Measurements from ENCODE around the gene MPZL1.

- no peak for TF ChIP-seq CTCF (IDR thresholded peaks at IDR 0.05)
- TF ChIP-seq POLR2A (IDR thresholded peaks at IDR 0.05) = no peak
Observed at GRCh38 chr1:167757433-167758309, 35.9 kb downstream of the MPZL1 start.

Data from testis (tissue), 2 donors.